COLO829 (cell line): ENCODE data around the gene AK9.
"Not testable (repeated sequence)": the region's sequence is repeated elsewhere in the genome, so short reads cannot be mapped to it uniquely, and the experiment has no call there.

Experiments used
- DNase-seq: peaks from one replicate; pipeline ENCODE4 v3.0.0; 2012; ENCODE audit warnings: low spot score

Gene AK9

GRCh38 chr6:109480993-109481480 lies 210.0 kb downstream of the AK9 start:
- DNase-seq = no peak

GRCh38 chr6:109478841-109479624 lies 212.0 kb downstream of the AK9 start:
- no peak for DNase-seq

DNA sequence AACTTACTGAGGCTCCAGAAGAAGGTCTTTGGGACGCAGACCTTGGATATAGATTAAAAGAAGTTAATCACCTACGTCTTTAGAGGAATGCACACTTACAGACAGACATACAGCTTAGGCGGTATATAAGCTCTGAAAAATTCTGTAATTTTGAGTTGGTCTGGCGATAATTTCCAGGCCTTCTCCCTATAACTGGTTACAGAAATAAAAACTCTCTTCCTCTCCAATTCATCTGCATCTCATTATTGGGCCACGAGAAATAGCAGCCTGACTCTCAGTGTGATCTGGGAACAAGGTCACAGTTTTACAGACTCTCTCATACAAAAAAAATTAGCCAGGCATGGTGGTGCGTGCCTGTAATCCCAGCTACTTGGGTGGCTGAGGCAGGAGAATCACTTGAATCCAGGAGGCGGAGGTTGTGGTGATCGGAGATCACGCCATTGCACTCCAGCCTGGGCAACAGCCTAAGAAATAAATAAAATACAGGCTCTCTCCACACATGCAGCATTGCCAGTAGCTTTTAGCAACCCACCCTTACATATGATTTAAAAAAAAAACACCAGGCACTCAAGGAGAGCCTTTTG lies 212.7 kb downstream of the AK9 start:
- DNase-seq = no peak

GRCh38 chr6:109477725-109478124 lies 213.3 kb downstream of the AK9 start:
- DNase-seq = no peak

DNA sequence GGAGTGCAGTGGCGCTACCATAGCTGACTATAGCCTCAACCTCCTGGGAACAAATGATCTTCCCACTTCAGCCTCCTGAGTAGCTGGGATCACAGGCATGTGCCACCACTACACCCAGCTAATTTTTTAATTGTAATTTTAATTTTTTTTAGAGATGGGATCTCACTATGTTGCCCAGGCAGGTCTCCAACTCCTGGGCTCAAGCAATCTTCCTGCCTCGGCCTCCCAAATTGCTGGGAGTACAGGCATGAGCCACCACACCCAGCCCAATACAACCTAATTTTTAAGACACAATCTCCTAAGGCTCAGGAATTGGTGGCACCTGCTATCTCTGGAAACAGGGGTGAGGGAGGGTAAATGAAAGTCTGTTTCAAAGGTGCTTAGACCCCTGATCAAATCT lies 213.8 kb downstream of the AK9 start:
- no peak for DNase-seq

DNA sequence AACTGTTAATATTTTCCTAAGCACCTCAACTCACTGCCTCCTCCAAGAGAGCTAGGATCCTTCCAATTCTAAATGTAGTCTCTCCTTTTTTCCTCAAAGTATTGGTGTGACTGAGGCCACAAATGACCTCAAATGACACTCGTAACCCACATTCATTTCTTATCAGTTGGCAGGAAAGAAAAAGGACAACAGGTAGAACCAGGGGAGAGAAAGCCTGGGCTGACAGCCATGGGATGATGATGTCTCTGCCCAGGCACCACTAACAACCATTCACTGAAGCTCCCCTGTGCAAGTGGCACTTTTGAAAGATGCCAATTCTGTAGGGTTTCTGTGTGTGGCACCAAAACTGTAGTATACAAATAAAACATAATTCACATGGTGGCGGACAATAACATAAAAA lies 215.4 kb downstream of the AK9 start:
- DNase-seq = no peak

DNA sequence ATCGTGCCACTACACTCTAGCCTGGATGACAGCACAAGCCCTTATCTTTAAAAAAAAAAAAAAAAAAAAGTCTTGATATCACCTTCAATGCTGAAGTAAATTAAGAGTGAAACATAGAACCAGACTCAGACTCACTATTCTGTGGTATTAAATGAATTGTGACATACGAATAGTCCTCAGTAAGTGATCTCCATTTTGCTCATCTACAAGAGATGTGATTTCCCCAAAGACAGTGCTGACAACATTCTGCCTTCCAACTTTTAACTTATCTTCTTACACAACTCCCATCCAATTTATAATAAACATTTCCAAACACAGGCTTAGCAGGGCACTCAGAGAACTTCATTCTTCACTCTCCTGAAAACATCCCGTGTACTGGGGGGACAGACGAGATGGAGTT lies 216.0 kb downstream of the AK9 start:
- no peak for DNase-seq

- DNase-seq = no peak
Observed at GRCh38 chr6:109473120-109473519, 217.9 kb downstream of the AK9 start.

DNA sequence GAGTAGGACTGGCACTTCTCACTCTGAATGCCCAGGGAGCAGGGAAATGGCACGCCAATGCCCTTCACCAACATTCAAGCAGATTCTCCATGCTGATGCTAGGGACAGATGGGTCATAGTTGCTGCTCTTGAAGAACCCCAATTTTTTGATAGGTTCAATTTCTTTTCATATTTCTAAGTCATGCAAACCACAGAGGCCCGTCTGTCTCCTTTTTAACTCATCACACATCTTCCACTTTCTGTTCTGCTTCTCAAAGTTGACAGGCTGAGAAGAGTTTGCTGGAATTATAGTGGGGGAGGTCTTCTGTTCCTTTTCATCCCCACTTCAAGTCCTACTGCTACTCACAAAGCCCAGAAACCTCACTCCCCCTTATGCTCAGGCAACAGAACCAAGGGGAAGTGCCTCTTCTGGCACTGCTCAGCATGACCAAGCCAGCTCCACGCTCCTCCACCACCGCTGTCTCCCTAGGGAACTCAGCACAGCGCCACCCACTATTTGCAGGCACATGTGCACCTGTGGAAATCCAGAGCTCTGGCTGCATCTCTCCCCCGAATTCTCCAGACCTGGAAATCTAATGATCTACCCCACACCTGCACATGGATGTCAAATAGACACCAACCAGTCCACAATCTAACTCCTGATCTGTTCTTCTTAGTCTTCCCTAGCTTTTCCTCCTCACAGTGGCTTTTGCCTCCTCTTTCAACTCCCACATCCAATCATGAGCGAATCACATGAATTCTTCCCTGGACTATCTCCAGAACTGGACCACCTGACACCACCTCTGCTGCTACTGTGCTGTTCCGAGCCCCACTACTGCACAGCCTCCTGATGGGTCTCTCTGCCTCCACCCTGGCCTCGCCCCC lies 218.6 kb downstream of the AK9 start:
- DNase-seq = no peak

- DNase-seq = no peak
Observed at GRCh38 chr6:109471105-109471810, 219.7 kb downstream of the AK9 start.

GRCh38 chr6:109469591-109470189 lies 221.3 kb downstream of the AK9 start:
- DNase-seq = no peak

GRCh38 chr6:109467696-109468095 lies 223.3 kb downstream of the AK9 start:
- DNase-seq = no peak

GRCh38 chr6:109466212-109466923 lies 224.6 kb downstream of the AK9 start:
- DNase-seq = no peak

GRCh38 chr6:109465772-109466171 lies 225.2 kb downstream of the AK9 start:
- DNase-seq = no peak

- no peak for DNase-seq
Observed at GRCh38 chr6:109461733-109462526, 229.1 kb downstream of the AK9 start.

DNA sequence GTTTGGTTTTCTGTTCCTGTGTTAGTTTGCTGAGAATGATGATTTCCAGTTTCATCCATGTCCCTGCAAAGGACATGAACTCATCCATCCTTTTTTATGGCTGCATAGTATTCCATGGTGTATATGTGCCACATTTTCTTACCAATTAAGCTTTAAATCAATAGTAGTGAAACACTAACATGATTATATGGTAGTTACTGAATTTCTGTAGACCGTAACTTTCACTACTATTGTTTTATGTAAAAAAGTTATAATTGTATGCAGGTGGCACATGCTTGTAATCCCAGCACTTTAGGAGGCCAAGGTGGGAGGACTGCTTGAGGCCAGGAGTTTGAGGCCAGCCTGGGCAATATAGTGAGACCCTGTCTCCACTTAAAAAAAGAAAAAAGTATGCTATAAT lies 229.8 kb downstream of the AK9 start:
- not testable (repeated sequence) for DNase-seq

GRCh38 chr6:109460161-109460829 lies 230.7 kb downstream of the AK9 start:
- no peak for DNase-seq

- no peak for DNase-seq
Observed at GRCh38 chr6:109458774-109459531, 232.0 kb downstream of the AK9 start.

- no peak for DNase-seq
Observed at GRCh38 chr6:109457562-109457996, 233.4 kb downstream of the AK9 start.
